DND-41 (cell line): ENCODE data around the gene DPP6.

Experiments used
- ATAC-seq: fragments of 200-7000 bp; cut with Tn5 transposase; 3 replicates; pipeline ENCODE4 v1.9.1; 2021; ENCODE audit warnings: low read depth; ENCODE audit not compliant: insufficient read depth
- DNase-seq: peaks from one replicate; pipeline ENCODE4 v3.0.0-alpha.2; 2020
- H2AFZ ChIP-seq: 2 replicates; pipeline ENCODE4 v1.6.0; 2012; ENCODE audit warnings: low read depth, low read length
- H3K27ac ChIP-seq: 2 replicates; pipeline ENCODE4 v1.5.1; 2012; ENCODE audit warnings: low read length, inconsistent platforms
- H3K27me3 ChIP-seq: fragments of 200-600 bp; sonication (generic); 2 replicates; pipeline ENCODE4 v1.6.0; 2012; ENCODE audit warnings: low read length, mild to moderate bottlenecking, inconsistent platforms; ENCODE audit not compliant: insufficient read depth, poor library complexity
- H3K36me3 ChIP-seq: 2 replicates; pipeline ENCODE4 v1.5.1; 2012; ENCODE audit warnings: low read length, inconsistent platforms; ENCODE audit not compliant: insufficient read depth
- H3K4me1 ChIP-seq: 2 replicates; pipeline ENCODE4 v1.5.1; 2012; ENCODE audit warnings: mild to moderate bottlenecking, low read length; ENCODE audit not compliant: insufficient read depth
- H3K4me2 ChIP-seq: 2 replicates; pipeline ENCODE4 v1.6.0; 2012; ENCODE audit warnings: mild to moderate bottlenecking, moderate library complexity, low read length, inconsistent platforms; ENCODE audit not compliant: insufficient read depth
- H3K4me3 ChIP-seq, 2 experiments: fragments of 200-600 bp in 1 of 2; shearing (Covaris generic) in 1 of 2; 2 replicates each; pipeline ENCODE4 v1.5.1; 2012 to 2016; ENCODE audit warnings: inconsistent platforms in 2 of 2, low read length in 2 of 2, mild to moderate bottlenecking in 2 of 2, low read depth in 1 of 2, moderate library complexity in 1 of 2
- H3K79me2 ChIP-seq: 2 replicates; pipeline ENCODE4 v1.6.0; 2012; ENCODE audit warnings: low read length, inconsistent platforms; ENCODE audit not compliant: insufficient read depth
- H3K9ac ChIP-seq: 2 replicates; pipeline ENCODE4 v1.6.0; 2012; ENCODE audit warnings: low read depth, mild to moderate bottlenecking, inconsistent platforms, low read length, moderate library complexity
- H3K9me3 ChIP-seq: 2 replicates; pipeline ENCODE4 v1.5.1; 2012; ENCODE audit warnings: low read length, moderate library complexity, mild to moderate bottlenecking, inconsistent platforms; ENCODE audit not compliant: insufficient read depth, severe bottlenecking
- H4K20me1 ChIP-seq: 2 replicates; pipeline ENCODE4 v1.6.0; 2012; ENCODE audit warnings: low read length; ENCODE audit not compliant: insufficient read depth
- EZH2 ChIP-seq: IDR thresholded peaks from 3 replicates; pipeline ENCODE4 v1.6.1; 2012; ENCODE audit warnings: borderline replicate concordance, low read depth, mild to moderate bottlenecking, moderate library complexity, low read length, inconsistent platforms; ENCODE audit not compliant: severe bottlenecking
- TF ChIP-seq, protein P1 (sequence below): IDR thresholded peaks from 2 replicates; pipeline ENCODE4 v1.5.1; 2012; ENCODE audit warnings: borderline replicate concordance, low read length, moderate library complexity, mild to moderate bottlenecking; ENCODE audit not compliant: poor library complexity, severe bottlenecking; ENCODE audit errors: extremely low read depth

The DPP6 gene

GRCh38 chr7:154242709-154243108 is 190.5 kb downstream of the DPP6 start:
- Histone ChIP-seq H3K9ac (no peak overlapping the region), H4K20me1 (no peaks in the 10 kb centered on the region), H3K27me3 (no peaks in the 10 kb centered on the region), H3K4me3 (no peak overlapping the region), H3K79me2 (no peaks in the 10 kb centered on the region), H3K27ac (no peak overlapping the region), H3K4me2 (no peak overlapping the region), H3K9me3 (peaks cover 7% of the 10 kb centered on the region), H3K36me3 (no peaks in the 10 kb centered on the region), H2AFZ (no peak overlapping the region), H3K4me1 (no peaks in the 10 kb centered on the region)
- ATAC-seq (no peak), DNase-seq (no peak)
- TF ChIP-seq, protein P1, sequence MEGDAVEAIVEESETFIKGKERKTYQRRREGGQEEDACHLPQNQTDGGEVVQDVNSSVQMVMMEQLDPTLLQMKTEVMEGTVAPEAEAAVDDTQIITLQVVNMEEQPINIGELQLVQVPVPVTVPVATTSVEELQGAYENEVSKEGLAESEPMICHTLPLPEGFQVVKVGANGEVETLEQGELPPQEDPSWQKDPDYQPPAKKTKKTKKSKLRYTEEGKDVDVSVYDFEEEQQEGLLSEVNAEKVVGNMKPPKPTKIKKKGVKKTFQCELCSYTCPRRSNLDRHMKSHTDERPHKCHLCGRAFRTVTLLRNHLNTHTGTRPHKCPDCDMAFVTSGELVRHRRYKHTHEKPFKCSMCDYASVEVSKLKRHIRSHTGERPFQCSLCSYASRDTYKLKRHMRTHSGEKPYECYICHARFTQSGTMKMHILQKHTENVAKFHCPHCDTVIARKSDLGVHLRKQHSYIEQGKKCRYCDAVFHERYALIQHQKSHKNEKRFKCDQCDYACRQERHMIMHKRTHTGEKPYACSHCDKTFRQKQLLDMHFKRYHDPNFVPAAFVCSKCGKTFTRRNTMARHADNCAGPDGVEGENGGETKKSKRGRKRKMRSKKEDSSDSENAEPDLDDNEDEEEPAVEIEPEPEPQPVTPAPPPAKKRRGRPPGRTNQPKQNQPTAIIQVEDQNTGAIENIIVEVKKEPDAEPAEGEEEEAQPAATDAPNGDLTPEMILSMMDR, result no peak
- TF ChIP-seq EZH2, result no peak

- TF ChIP-seq EZH2, result no peak
- TF ChIP-seq, protein P1, result no peak
- Histone ChIP-seq H3K4me1 (no peaks in the 10 kb centered on the region), H3K79me2 (no peaks in the 10 kb centered on the region), H3K27me3 (no peaks in the 10 kb centered on the region), H3K36me3 (no peaks in the 10 kb centered on the region), H3K9me3 (no peaks in the 10 kb centered on the region), H4K20me1 (no peaks in the 10 kb centered on the region), H3K4me2 (no peak overlapping the region), H3K9ac (no peak overlapping the region), H3K4me3 (no peak overlapping the region), H3K27ac (no peak overlapping the region), H2AFZ (no peak overlapping the region)
- DNase-seq (no peak), ATAC-seq (no peak)
Observed at GRCh38 chr7:154252046-154252445, 199.8 kb downstream of the DPP6 start.

GRCh38 chr7:154253810-154254209 is 201.6 kb downstream of the DPP6 start:
- H3K36me3 ChIP-seq, result no peaks in the 10 kb centered on the region
- no peak overlapping the region for H2AFZ ChIP-seq
- no peaks in the 10 kb centered on the region for H3K9me3 ChIP-seq
- TF ChIP-seq, protein P1, result no peak
- no peak for TF ChIP-seq EZH2
- H4K20me1 ChIP-seq, result no peaks in the 10 kb centered on the region
- H3K4me2 ChIP-seq, result no peak overlapping the region
- ATAC-seq, result no peak
- no peak for DNase-seq
- no peak overlapping the region for H3K4me3 ChIP-seq
- no peaks in the 10 kb centered on the region for H3K27me3 ChIP-seq
- H3K9ac ChIP-seq, result no peak overlapping the region
- H3K4me1 ChIP-seq, result no peaks in the 10 kb centered on the region
- no peaks in the 10 kb centered on the region for H3K79me2 ChIP-seq
- H3K27ac ChIP-seq, result no peak overlapping the region

- no peaks in the 10 kb centered on the region for H3K9me3 ChIP-seq
Observed at GRCh38 chr7:154255324-154255723, 203.1 kb downstream of the DPP6 start.

More at GRCh38 chr7:154255324-154255723, 203.1 kb downstream of the DPP6 start:
- Histone ChIP-seq H4K20me1 (no peaks in the 10 kb centered on the region), H3K27ac (no peak overlapping the region), H3K79me2 (no peaks in the 10 kb centered on the region), H3K4me2 (no peak overlapping the region), H3K36me3 (no peaks in the 10 kb centered on the region), H3K4me1 (no peaks in the 10 kb centered on the region), H3K27me3 (no peaks in the 10 kb centered on the region), H3K9ac (no peak overlapping the region), H2AFZ (no peak overlapping the region), H3K4me3 (no peak overlapping the region)
- no peak for ATAC-seq
- TF ChIP-seq, protein P1, result no peak
- TF ChIP-seq EZH2, result no peak
- no peak for DNase-seq
